ENCODE measurements around the gene WIPF1. TPM values are rescaled to one million over a fixed set of nuclear protein-coding genes. Genes with fewer than 3 reads are reported as not detected.
"Not testable (repeated sequence)": the region's sequence is repeated elsewhere in the genome, so short reads cannot be mapped to it uniquely, and the experiment has no call there.

The WIPF1 gene
- total and polyA plus RNA-seq, 2 of the 13 experiments (the other 11 are each of a cell fraction or from before 2014, with no cell fraction given): 0.01 TPM; not detected in 1

DNA sequence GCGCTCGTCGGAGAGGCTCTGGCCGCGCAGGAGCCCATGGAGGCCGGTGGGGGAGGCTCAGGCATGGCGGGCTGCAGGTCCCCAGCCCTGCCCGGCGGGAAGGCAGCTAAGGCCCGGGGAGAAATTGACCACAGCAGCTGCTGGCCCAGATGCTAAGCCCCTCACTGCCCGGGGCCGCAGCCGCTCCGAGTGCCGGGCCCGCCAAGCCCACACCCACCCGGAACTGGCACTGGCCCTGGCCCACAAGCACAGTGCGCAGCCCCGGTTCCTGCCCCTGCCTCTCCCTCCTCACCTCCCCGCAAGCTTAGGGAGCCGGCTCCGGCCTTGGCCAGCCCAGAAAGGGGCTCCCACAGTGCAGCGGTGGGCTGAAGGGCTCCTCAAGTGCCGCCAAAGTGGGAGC lies 49.0 kb downstream of the WIPF1 start:
- CTCF ChIA-PET (ENCODE audit: low intra/inter-chr PET ratio, low total read pairs); intact Hi-C loops (cut with micrococcal nuclease; ENCODE audit: unreplicated experiment); POLR2A ChIA-PET; FAIRE-seq; H3K4me1 ChIP-seq (ENCODE audit: insufficient read depth, low read length); DNase-seq (ENCODE audit: low spot score); ATAC-seq; H3K27ac ChIP-seq (ENCODE audit: extremely low read length, insufficient read depth, low read length); H3K36me3 ChIP-seq (replicated peaks in 1 of 2; ENCODE audit: control insufficient read depth in 1 of 2, insufficient read depth in 2 of 2, low read length in 2 of 2); H2AFZ ChIP-seq (ENCODE audit: low read length); H4K20me1 ChIP-seq (ENCODE audit: insufficient read depth, low read length); H3K9me3 ChIP-seq (ENCODE audit: low read length); H3K79me2 ChIP-seq (ENCODE audit: insufficient read depth, low read length); BruUV-seq (replicated peaks); H3K27me3 ChIP-seq (ENCODE audit: control insufficient read depth in 1 of 2, insufficient read depth in 2 of 2, low read length in 2 of 2); H3K9ac ChIP-seq (ENCODE audit: insufficient read depth, low read depth, low read length); H3K4me2 ChIP-seq (ENCODE audit: low read depth, low read length); in situ Hi-C loops (cut with HindIII; ENCODE audit: extremely low pct_ligation_motif_present, low pct_unique_long_range_greater_than_20kb); H3K4me3 ChIP-seq (replicated peaks in 1 of 3; ENCODE audit: insufficient read depth in 1 of 3, low read depth in 2 of 3, low read length in 3 of 3): not testable (repeated sequence)
- WGBS (ENCODE audit: low lambda C conversion rate): 65% methylated on average over 14 of the region's 24 CpGs

DNA sequence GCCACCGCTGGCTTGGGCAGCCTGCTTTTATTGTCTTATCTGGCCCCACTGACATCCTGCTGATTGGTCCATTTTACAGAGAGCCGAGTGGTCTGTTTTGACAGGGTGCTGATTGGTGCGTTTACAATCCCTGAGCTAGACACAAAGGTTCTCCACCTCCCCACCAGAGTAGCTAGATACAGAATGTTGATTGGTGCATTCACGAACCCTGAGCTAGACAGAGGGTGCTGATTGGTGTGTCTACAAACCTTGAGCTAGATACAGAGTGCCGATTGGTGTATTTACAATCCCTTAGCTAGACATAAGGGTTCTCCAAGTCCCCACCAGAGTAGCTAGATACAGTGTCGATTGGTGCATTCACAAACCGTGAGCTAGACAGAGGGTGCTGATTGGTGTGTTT lies 49.6 kb downstream of the WIPF1 start:
- CTCF ChIA-PET (ENCODE audit: low intra/inter-chr PET ratio, low total read pairs); H3K36me3 ChIP-seq (replicated peaks in 1 of 2; ENCODE audit: control insufficient read depth in 1 of 2, insufficient read depth in 2 of 2, low read length in 2 of 2); H2AFZ ChIP-seq (ENCODE audit: low read length); intact Hi-C loops (cut with micrococcal nuclease; ENCODE audit: unreplicated experiment); FAIRE-seq; H3K79me2 ChIP-seq (ENCODE audit: insufficient read depth, low read length); DNase-seq (ENCODE audit: low spot score); POLR2A ChIA-PET; ATAC-seq; H3K27ac ChIP-seq (ENCODE audit: extremely low read length, insufficient read depth, low read length); H3K4me1 ChIP-seq (ENCODE audit: insufficient read depth, low read length); H3K4me2 ChIP-seq (ENCODE audit: low read depth, low read length); H3K4me3 ChIP-seq (replicated peaks in 1 of 3; ENCODE audit: insufficient read depth in 1 of 3, low read depth in 2 of 3, low read length in 3 of 3); H3K9me3 ChIP-seq (ENCODE audit: low read length); H4K20me1 ChIP-seq (ENCODE audit: insufficient read depth, low read length); H3K27me3 ChIP-seq (ENCODE audit: control insufficient read depth in 1 of 2, insufficient read depth in 2 of 2, low read length in 2 of 2); H3K9ac ChIP-seq (ENCODE audit: insufficient read depth, low read depth, low read length); BruUV-seq (replicated peaks); in situ Hi-C loops (cut with HindIII; ENCODE audit: extremely low pct_ligation_motif_present, low pct_unique_long_range_greater_than_20kb): not testable (repeated sequence)
- 53% methylated on average over 7 of the region's 7 CpGs for WGBS (ENCODE audit: low lambda C conversion rate)
